ENCODE results near the gene PYGM.

GRCh38 chr11:64719406-64719805 is 40.4 kb downstream of the PYGM start:
- no peak for TF ChIP-seq CTCF (IDR thresholded peaks at IDR 0.05)
- TF ChIP-seq POLR2A (IDR thresholded peaks at IDR 0.05) = no peak

Measured in lower leg skin (tissue), 3 donors.